ENCODE data around the gene GGACT.

- TF ChIP-seq CTCF (IDR thresholded peaks at IDR 0.05; ENCODE audit: poor library complexity, severe bottlenecking) = no peak
- no peak for TF ChIP-seq RAD21 (conservative IDR thresholded peaks at IDR 0.05)
- no peak for TF ChIP-seq POLR2AphosphoS5 (IDR thresholded peaks at IDR 0.05)
- TF ChIP-seq EZH2 (IDR thresholded peaks at IDR 0.05; ENCODE audit: borderline replicate concordance, insufficient read depth, low read length, poor library complexity, severe bottlenecking) = no peak
- no peak for TF ChIP-seq TAF1 (IDR thresholded peaks at IDR 0.05; ENCODE audit: low read depth)
These were observed 70.9 kb downstream of the GGACT start for GRCh38 chr13:100517728-100518127.

All from neural cell (in vitro differentiated cells).